AG10803 (cell line): ENCODE measurements around the gene COQ9.

Experiments
- DNase-seq: peaks from one replicate; pipeline ENCODE4 v3.0.0; 2010; ENCODE audit warnings: low read depth
- H3K4me3 ChIP-seq: 2 replicates; pipeline ENCODE4 v1.5.1; 2011; ENCODE audit warnings: mild to moderate bottlenecking, low read length, control low read depth
- CTCF ChIP-seq: conservative IDR thresholded peaks from 2 replicates; pipeline ENCODE4 v1.5.1; 2011; ENCODE audit warnings: mild to moderate bottlenecking, low read length, control low read depth, inconsistent platforms

Gene COQ9

GRCh38 chr16:57508035-57508425 lies 60.8 kb downstream of the COQ9 start:
- H3K4me3 ChIP-seq, result no peak overlapping the region
- TF ChIP-seq CTCF, result no peak
- DNase-seq, result no peak

GRCh38 chr16:57509231-57509923 lies 62.1 kb downstream of the COQ9 start:
- no peak for TF ChIP-seq CTCF
- H3K4me3 ChIP-seq, result no peak overlapping the region
- DNase-seq, result no peak

GRCh38 chr16:57510016-57510871 lies 63.0 kb downstream of the COQ9 start:
- no peak for DNase-seq
- no peak overlapping the region for H3K4me3 ChIP-seq
- no peak for TF ChIP-seq CTCF
